Kidney (tissue), 14 donors: ENCODE results near the gene GUCY2C. TPM values are rescaled to one million over a fixed set of nuclear protein-coding genes. Genes with fewer than 3 reads are reported as not detected.

Source experiments
- DNase-seq, 5 donors: peaks; one replicate each; pipeline ENCODE4 v3.0.0-alpha.2; 2013 to 2020
- FAIRE-seq: peaks from 2 replicates; lab custom pipeline; 2012; peaks lifted over from hg19 to GRCh38; lab: Jason Lieb, UNC
- H3K27ac ChIP-seq, 2 donors: one replicate each; pipeline ENCODE4 v1.7.0; 2013; ENCODE audit warnings: low read depth in 2 of 2, low read length in 2 of 2, inconsistent platforms in 1 of 2
- H3K27me3 ChIP-seq: one replicate; pipeline ENCODE4 v1.7.1; 2013; ENCODE audit warnings: low read length, inconsistent platforms; ENCODE audit not compliant: control insufficient read depth, insufficient read depth
- H3K36me3 ChIP-seq, 3 donors: one replicate each; pipeline versions ENCODE4 v1.7.0 to v1.7.1; 2013; ENCODE audit warnings: low read length in 3 of 3, control low read depth in 1 of 3, inconsistent platforms in 1 of 3; ENCODE audit not compliant: insufficient read depth in 3 of 3, control insufficient read depth in 2 of 3
- H3K4me1 ChIP-seq, 3 donors: one replicate each; pipeline versions ENCODE4 v1.7.0 to v1.7.1; 2013; ENCODE audit warnings: low read length in 3 of 3, inconsistent platforms in 1 of 3, low read depth in 1 of 3; ENCODE audit not compliant: control insufficient read depth in 2 of 3, insufficient read depth in 2 of 3
- H3K4me3 ChIP-seq, 3 donors: one replicate each; pipeline versions ENCODE4 v1.7.0 to v1.8.1; 2013; ENCODE audit warnings: low read length in 3 of 3, control low read depth in 1 of 3, inconsistent platforms in 1 of 3
- H3K9ac ChIP-seq, 3 donors: one replicate each; pipeline versions ENCODE4 v1.7.0 to v1.7.1; 2013; ENCODE audit warnings: low read length in 3 of 3, control low read depth in 1 of 3, inconsistent platforms in 1 of 3
- H3K9me3 ChIP-seq, 3 donors: one replicate each; pipeline versions ENCODE4 v1.7.0 to v1.7.1; 2013; ENCODE audit warnings: low read length in 3 of 3, control low read depth in 1 of 3, inconsistent platforms in 1 of 3; ENCODE audit not compliant: control insufficient read depth in 2 of 3, insufficient read depth in 1 of 3
- CTCF ChIP-seq: IDR thresholded peaks from 3 replicates; pipeline ENCODE4 v1.5.1; 2012; ENCODE audit warnings: mild to moderate bottlenecking, moderate library complexity, borderline replicate concordance; ENCODE audit not compliant: insufficient read depth; ENCODE audit errors: extremely low read depth
- intact Hi-C: fragments of 100-400 bp; cut with DNase I; formaldehyde crosslinking; loops from one replicate; pipeline ENCODE4 v1.11.1; 2022
- polyA plus RNA-seq: library from polyadenylated mRNA; stranded (reverse); fragments of 350-450 nt; fragmentation: Illumina TruSeq; extraction: RNeasy Lipid Tissue Mini Kit (QIAGEN cat#74804); gene quantifications from one replicate; pipeline ENCODE4 v1.2.3, GENCODE V29; 2014; ENCODE audit warnings: low read depth, low replicate concordance; ENCODE audit not compliant: insufficient read depth
- total RNA-seq: library from RNA; stranded (reverse); fragmentation: NEBNext Ultra II Directional; extraction: Animal tissue kit (Norgen Biotek cat#: 25700); gene quantifications from one replicate; pipeline ENCODE4 v1.2.1, GENCODE V29; 2021
- donor health status: control.
- donor health status: control.
- donor health status: control.
- donor health status: control.
- donor health status: control.
- donor health status: DM: yes; HTN: yes; CAD: no.
- donor health status: Normal renal cell carcinoma (clear cell type).

GUCY2C gene
- total and polyA plus RNA-seq, 2 donors from 2014 or later, result not detected

- TF ChIP-seq CTCF, result peak; percentile 78
- Histone ChIP-seq H3K27ac (no peak overlapping the region), H3K9ac (no peak overlapping the region), H3K36me3 (no peaks in the 10 kb centered on the region), H3K4me1 (no peaks in the 10 kb centered on the region), H3K27me3 (no peaks in the 10 kb centered on the region), H3K4me3 (no peak overlapping the region), H3K9me3 (no peaks in the 10 kb centered on the region)
- intact Hi-C loops, result no loop called here
- DNase-seq, result peak in 2 of 5 donors; percentile 11 to 39
- no peak for FAIRE-seq
These were observed 27.4 kb upstream of the GUCY2C start for GRCh38 chr12:14723763-14724162.

GRCh38 chr12:14716848-14717444 is 20.5 kb upstream of the GUCY2C start:
- Histone ChIP-seq H3K36me3 (no peaks in the 10 kb centered on the region), H3K9me3 (no peaks in the 10 kb centered on the region), H3K27ac (no peak overlapping the region), H3K4me1 (no peaks in the 10 kb centered on the region), H3K4me3 (no peak overlapping the region), H3K27me3 (no peaks in the 10 kb centered on the region), H3K9ac (no peak overlapping the region)
- TF ChIP-seq CTCF, result peak; percentile 38
- intact Hi-C loops, result no loop called here
- FAIRE-seq (no peak), DNase-seq (peak in 2 of 5 donors; percentile 22 to 40)

GRCh38 chr12:14714437-14714836 is 18.0 kb upstream of the GUCY2C start:
- no peak overlapping the region for H3K4me3 ChIP-seq
- no peak overlapping the region for H3K9ac ChIP-seq
- H3K4me1 ChIP-seq, result no peaks in the 10 kb centered on the region
- H3K9me3 ChIP-seq, result no peaks in the 10 kb centered on the region
- DNase-seq (no peak), FAIRE-seq (no peak)
- no peak overlapping the region for H3K27ac ChIP-seq
- no peaks in the 10 kb centered on the region for H3K27me3 ChIP-seq
- no peak for TF ChIP-seq CTCF
- H3K36me3 ChIP-seq, result no peaks in the 10 kb centered on the region
- intact Hi-C loops, result no loop called here
